Stimulated activated CD8-positive, alpha-beta memory T cell treated with anti-CD3 and anti-CD28 coated beads, Interleukin-15, amount 100 ng/mL, for 24 hours (primary cell): ENCODE data around the gene TRAPPC12.

Source experiments
- DNase-seq: peaks from one replicate; pipeline ENCODE4 v3.0.0-alpha.2; 2020; ENCODE audit warnings: low read depth

The TRAPPC12 gene

GRCh38 chr2:3469486-3469885, 90.0 kb downstream of the TRAPPC12 start:
- no peak for DNase-seq

GRCh38 chr2:3470166-3470651, 90.7 kb downstream of the TRAPPC12 start:
- DNase-seq: no peak

- no peak for DNase-seq
Measured at GRCh38 chr2:3470856-3471737, 91.6 kb downstream of the TRAPPC12 start.

- no peak for DNase-seq
Measured at GRCh38 chr2:3472296-3472695, 92.8 kb downstream of the TRAPPC12 start.

- DNase-seq: no peak
Measured at GRCh38 chr2:3472966-3473365, 93.5 kb downstream of the TRAPPC12 start.

- DNase-seq: no peak
Measured at GRCh38 chr2:3475771-3476170, 96.3 kb downstream of the TRAPPC12 start.

GRCh38 chr2:3476321-3476984, 97.0 kb downstream of the TRAPPC12 start:
- no peak for DNase-seq

GRCh38 chr2:3476985-3477327, 97.5 kb downstream of the TRAPPC12 start:
- DNase-seq: no peak

GRCh38 chr2:3478846-3479385, 99.4 kb downstream of the TRAPPC12 start:
- no peak for DNase-seq

GRCh38 chr2:3479430-3480320, 100.2 kb downstream of the TRAPPC12 start:
- no peak for DNase-seq

GRCh38 chr2:3480352-3481010, 101.0 kb downstream of the TRAPPC12 start:
- no peak for DNase-seq

- no peak for DNase-seq
Measured at GRCh38 chr2:3481011-3481400, 101.5 kb downstream of the TRAPPC12 start.

GRCh38 chr2:3481736-3482362, 102.4 kb downstream of the TRAPPC12 start:
- DNase-seq: no peak

- no peak for DNase-seq
Measured at GRCh38 chr2:3482363-3482821, 102.9 kb downstream of the TRAPPC12 start.

GRCh38 chr2:3483227-3483985, 103.9 kb downstream of the TRAPPC12 start:
- DNase-seq: no peak

- DNase-seq: no peak
Measured at GRCh38 chr2:3483986-3484960, 104.8 kb downstream of the TRAPPC12 start.

- no peak for DNase-seq
Measured at GRCh38 chr2:3485166-3485565, 105.7 kb downstream of the TRAPPC12 start.

GRCh38 chr2:3486047-3487027, 106.8 kb downstream of the TRAPPC12 start:
- no peak for DNase-seq
